ENCODE data around the gene PTGDR.

The PTGDR gene

DNA sequence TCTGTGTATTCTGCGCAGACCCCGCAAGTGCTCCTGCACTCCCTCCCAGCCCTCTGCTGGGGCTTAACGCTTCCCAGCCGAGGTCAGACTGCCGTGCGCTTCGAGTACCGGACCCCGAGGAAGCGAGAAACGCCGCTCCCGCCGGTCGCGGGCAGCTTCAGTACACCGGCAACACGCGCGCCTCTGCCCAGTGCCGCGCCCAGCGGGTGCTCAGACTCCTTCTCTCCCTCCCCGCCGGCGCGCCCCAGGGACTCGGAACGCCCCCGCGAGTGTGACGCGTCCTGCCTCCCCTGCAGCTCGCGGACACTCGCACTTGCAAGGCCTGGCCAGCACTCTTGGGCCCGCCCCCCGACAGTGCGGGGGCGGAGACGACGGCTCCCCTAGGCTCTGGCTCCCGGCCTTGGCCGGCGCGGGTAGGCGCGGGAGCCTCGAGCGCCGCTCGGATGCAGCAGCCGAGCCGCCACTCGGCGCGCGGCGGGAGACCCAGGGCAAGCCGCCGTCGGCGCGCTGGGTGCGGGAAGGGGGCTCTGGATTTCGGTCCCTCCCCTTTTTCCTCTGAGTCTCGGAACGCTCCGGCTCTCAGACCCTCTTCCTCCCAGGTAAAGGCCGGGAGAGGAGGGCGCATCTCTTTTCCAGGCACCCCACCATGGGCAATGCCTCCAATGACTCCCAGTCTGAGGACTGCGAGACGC is 46.6 kb downstream of the PTGDR start, which contains the start of gene PTGER2:
Gene PTGER2 (plus strand): TSS at position 410 of the 692 bp plus-strand sequence. CDS start 237 bp downstream, at position 647.
- peak within 1 kb of the TSS; percentile 98 for H3K27ac Mint-ChIP-seq
- peak; percentile 86 to 94 for DNase-seq (ENCODE audit: low spot score in 2 of 2)
- H3K4me3 Mint-ChIP-seq = peak within 1 kb of the TSS; percentile 100
- H3K36me3 Mint-ChIP-seq = peaks cover 28% of the 10 kb centered on the region
- no peaks in the 10 kb centered on the region for H3K9me3 Mint-ChIP-seq
- ATAC-seq = peak; percentile 87
- H3K4me1 Mint-ChIP-seq = peaks cover 79% of the 10 kb centered on the region

DNA sequence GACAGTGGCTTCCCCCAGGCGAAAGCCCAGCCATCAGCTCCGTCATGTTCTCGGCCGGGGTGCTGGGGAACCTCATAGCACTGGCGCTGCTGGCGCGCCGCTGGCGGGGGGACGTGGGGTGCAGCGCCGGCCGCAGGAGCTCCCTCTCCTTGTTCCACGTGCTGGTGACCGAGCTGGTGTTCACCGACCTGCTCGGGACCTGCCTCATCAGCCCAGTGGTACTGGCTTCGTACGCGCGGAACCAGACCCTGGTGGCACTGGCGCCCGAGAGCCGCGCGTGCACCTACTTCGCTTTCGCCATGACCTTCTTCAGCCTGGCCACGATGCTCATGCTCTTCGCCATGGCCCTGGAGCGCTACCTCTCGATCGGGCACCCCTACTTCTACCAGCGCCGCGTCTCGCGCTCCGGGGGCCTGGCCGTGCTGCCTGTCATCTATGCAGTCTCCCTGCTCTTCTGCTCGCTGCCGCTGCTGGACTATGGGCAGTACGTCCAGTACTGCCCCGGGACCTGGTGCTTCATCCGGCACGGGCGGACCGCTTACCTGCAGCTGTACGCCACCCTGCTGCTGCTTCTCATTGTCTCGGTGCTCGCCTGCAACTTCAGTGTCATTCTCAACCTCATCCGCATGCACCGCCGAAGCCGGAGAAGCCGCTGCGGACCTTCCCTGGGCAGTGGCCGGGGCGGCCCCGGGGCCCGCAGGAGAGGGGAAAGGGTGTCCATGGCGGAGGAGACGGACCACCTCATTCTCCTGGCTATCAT is 47.3 kb downstream of the PTGDR start:
- Mint-ChIP-seq H3K4me1 (peaks cover 76% of the 10 kb centered on the region), H3K27ac (peak overlapping the region; percentile 98), H3K9me3 (no peaks in the 10 kb centered on the region), H3K4me3 (peak overlapping the region; percentile 100), H3K36me3 (peaks cover 28% of the 10 kb centered on the region)
- DNase-seq (ENCODE audit: low spot score in 2 of 2) (peak; percentile 35 to 80), ATAC-seq (peak; percentile 63)

- Mint-ChIP-seq H3K9me3 (no peaks in the 10 kb centered on the region), H3K36me3 (peaks cover 28% of the 10 kb centered on the region), H3K4me3 (peak overlapping the region; percentile 100), H3K4me1 (peaks cover 78% of the 10 kb centered on the region), H3K27ac (peak overlapping the region; percentile 98)
- DNase-seq (ENCODE audit: low spot score in 2 of 2) (peak in 1 of 2 donors; percentile 66), ATAC-seq (peak; percentile 4)
Measured at GRCh38 chr14:52315355-52315718, 47.8 kb downstream of the PTGDR start.

DNA sequence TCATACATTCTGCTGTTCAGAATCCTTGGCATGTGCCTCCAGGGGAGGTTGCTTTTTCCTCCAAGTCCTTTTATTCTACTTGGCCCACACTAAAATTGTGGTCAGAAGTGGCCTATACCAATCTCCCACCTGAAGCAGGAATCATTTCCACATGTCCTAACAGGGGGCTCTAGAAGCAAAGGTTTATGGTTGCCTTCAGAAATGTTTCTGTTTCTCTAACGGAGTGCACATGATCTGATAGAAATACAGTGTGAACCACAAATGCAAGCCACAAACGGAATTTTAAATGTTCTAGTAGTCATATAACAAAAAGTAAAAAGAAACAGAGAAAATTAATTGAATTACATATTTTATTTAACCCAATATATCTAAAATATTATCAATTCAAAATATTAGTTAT is 50.6 kb downstream of the PTGDR start:
- H3K4me1 Mint-ChIP-seq = peaks cover 79% of the 10 kb centered on the region
- peaks cover 47% of the 10 kb centered on the region for H3K36me3 Mint-ChIP-seq

DNA sequence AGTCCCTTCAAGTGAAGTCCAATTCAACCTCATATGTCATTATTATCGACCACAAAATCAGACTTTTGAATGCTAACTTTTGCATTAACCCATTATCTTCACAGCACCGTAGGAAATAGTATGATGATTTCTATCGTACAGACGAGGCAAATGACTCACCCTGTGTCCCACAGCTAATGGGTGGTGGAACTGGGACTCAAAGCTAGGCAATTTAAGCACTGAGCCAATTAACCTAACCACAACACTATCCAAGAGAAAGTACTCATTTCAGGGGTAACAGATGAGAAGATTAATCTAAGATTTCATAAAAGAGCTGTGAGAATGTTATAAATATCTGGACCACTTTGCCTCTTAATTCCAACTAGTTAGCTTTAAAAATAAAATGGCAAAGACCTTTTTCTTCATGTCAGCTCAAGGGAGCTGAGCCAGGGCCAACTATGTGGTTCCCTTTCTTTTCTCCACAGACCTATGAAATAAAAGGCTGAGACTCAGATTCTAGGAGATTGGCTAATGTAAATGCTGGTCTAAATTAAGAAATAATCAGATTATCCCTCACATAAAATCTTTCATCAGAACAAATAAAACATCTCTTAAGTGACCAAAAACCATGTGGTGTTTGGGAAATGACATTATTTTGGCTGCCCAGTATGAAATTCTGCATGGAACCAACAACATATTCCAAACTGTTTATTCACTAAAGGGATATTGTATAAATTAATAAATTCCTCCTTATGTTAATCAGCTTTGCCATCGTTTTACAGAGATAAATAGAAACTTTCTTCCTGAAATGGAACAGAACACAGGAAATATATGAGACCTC is 51.5 kb downstream of the PTGDR start:
- DNase-seq (ENCODE audit: low spot score in 2 of 2) (no peak), ATAC-seq (peak; percentile 31)
- peaks cover 79% of the 10 kb centered on the region for H3K4me1 Mint-ChIP-seq
- H3K4me3 Mint-ChIP-seq = peak overlapping the region; percentile 100
- peaks cover 49% of the 10 kb centered on the region for H3K36me3 Mint-ChIP-seq
- peak overlapping the region; percentile 36 for H3K27ac Mint-ChIP-seq
- H3K9me3 Mint-ChIP-seq = peaks cover 8% of the 10 kb centered on the region

More for the DNA sequence above, 50.6 kb downstream of the PTGDR start:
- DNase-seq (ENCODE audit: low spot score in 2 of 2) = no peak
- Mint-ChIP-seq H3K4me3 (peak overlapping the region; percentile 100), H3K27ac (peak overlapping the region; percentile 98), H3K9me3 (peaks cover 8% of the 10 kb centered on the region)
- no peak for ATAC-seq

DNA sequence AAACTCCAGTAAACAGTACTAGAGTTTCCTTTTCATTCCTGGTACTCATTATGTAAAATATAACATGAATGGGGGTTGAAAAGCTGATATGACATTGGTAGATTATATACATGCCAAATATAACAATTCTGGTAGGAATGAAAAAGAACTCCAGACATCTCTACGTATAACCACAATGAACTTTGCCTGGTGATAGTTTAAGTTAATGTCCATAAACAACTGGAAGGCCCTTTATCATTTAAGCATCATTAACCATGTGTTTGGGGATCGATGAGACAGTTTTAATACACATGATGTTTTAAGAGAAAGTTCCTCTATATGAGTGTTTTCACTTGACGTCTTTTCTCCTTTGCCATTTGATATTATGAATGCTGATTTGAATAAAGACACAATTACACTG is 52.4 kb downstream of the PTGDR start:
- peaks cover 82% of the 10 kb centered on the region for H3K4me1 Mint-ChIP-seq
- peaks cover 40% of the 10 kb centered on the region for H3K36me3 Mint-ChIP-seq
- peak overlapping the region; percentile 36 for H3K27ac Mint-ChIP-seq
- DNase-seq (ENCODE audit: low spot score in 2 of 2) (no peak), ATAC-seq (no peak)
- H3K4me3 Mint-ChIP-seq = peak overlapping the region; percentile 100
- H3K9me3 Mint-ChIP-seq = peaks cover 8% of the 10 kb centered on the region

DNA sequence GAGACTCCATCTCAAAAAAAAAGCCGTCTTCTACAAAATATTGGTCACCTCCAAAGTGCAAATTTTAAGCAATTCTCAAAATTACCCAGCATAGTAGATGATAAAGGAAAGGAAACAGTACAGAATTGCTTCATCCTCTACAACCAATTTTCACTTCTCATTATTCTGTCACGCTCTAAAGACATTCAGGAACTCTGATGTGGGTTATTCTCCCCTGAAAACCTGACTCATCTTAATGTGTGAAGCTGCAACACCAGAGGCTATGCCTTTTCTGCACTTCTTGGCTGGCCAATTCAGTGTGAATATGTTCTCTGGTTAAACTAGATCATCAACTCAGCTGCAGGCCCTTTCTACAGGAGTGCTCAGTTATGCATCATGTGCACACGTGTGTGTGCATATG is 57.6 kb downstream of the PTGDR start:
- Mint-ChIP-seq H3K9me3 (peaks cover 8% of the 10 kb centered on the region), H3K4me1 (peaks cover 87% of the 10 kb centered on the region), H3K36me3 (peaks cover 62% of the 10 kb centered on the region), H3K4me3 (peak overlapping the region; percentile 55), H3K27ac (peak overlapping the region; percentile 0)
- DNase-seq (ENCODE audit: low spot score in 2 of 2) = peak in 1 of 2 donors; percentile 73
- peak; percentile 92 for ATAC-seq

- Mint-ChIP-seq H3K36me3 (peaks cover 67% of the 10 kb centered on the region), H3K4me3 (peak overlapping the region; percentile 55), H3K4me1 (peaks cover 87% of the 10 kb centered on the region), H3K9me3 (peaks cover 8% of the 10 kb centered on the region), H3K27ac (no peak overlapping the region)
- DNase-seq (ENCODE audit: low spot score in 2 of 2) (no peak), ATAC-seq (no peak)
Measured at GRCh38 chr14:52325630-52326029, 58.1 kb downstream of the PTGDR start.

Data from stimulated activated effector memory CD8-positive, alpha-beta T cell treated with anti-CD3 and anti-CD28 coated beads, Interleukin-12 subunit alpha, Interleukin-12 subunit beta, amount 100 ng/mL, for 72 hours (primary cell).